Measurements from ENCODE around the gene SRRD.
"Not testable (repeated sequence)": the region's sequence is repeated elsewhere in the genome, so short reads cannot be mapped to it uniquely, and the experiment has no call there.

The SRRD gene

GRCh38 chr22:26483439-26484359 is at the start of gene SRRD, which contains the start of gene HPS4:
SRRD (plus strand) TSS chr22:26483877; CDS start chr22:26483891, 14 bp downstream.
HPS4 (minus strand) TSS chr22:26483783; CDS start chr22:26481762, 2,021 bp downstream.
- Histone ChIP-seq H3K27me3 (ENCODE audit: control insufficient read depth, insufficient read depth, low read length) (no peaks in the 10 kb centered on the region), H3K9ac (ENCODE audit: low read length) (peak within 1 kb of the TSS; percentile 99), H3K36me3 (ENCODE audit: control insufficient read depth, insufficient read depth, low read length) (no peaks in the 10 kb centered on the region), H3K4me1 (ENCODE audit: control insufficient read depth, insufficient read depth, low read length) (peaks cover 20% of the 10 kb centered on the region), H3K4me3 (ENCODE audit: low read length) (peak within 1 kb of the TSS; percentile 98), H3K27ac (ENCODE audit: low read depth, low read length) (peak within 1 kb of the TSS; percentile 96)

GRCh38 chr22:26435327-26436093 is 48.2 kb upstream of the SRRD start:
- Histone ChIP-seq H3K4me3 (ENCODE audit: low read length) (no peak overlapping the region), H3K36me3 (ENCODE audit: control insufficient read depth, insufficient read depth, low read length) (no peaks in the 10 kb centered on the region), H3K9ac (ENCODE audit: low read length) (no peak overlapping the region), H3K4me1 (ENCODE audit: control insufficient read depth, insufficient read depth, low read length) (no peaks in the 10 kb centered on the region), H3K27me3 (ENCODE audit: control insufficient read depth, insufficient read depth, low read length) (no peaks in the 10 kb centered on the region), H3K27ac (ENCODE audit: low read depth, low read length) (no peak overlapping the region)

- no peak overlapping the region for H3K9ac ChIP-seq (ENCODE audit: low read length)
- no peaks in the 10 kb centered on the region for H3K36me3 ChIP-seq (ENCODE audit: control insufficient read depth, insufficient read depth, low read length)
- no peak overlapping the region for H3K27ac ChIP-seq (ENCODE audit: low read depth, low read length)
- no peaks in the 10 kb centered on the region for H3K4me1 ChIP-seq (ENCODE audit: control insufficient read depth, insufficient read depth, low read length)
- H3K4me3 ChIP-seq (ENCODE audit: low read length) = no peak overlapping the region
- H3K27me3 ChIP-seq (ENCODE audit: control insufficient read depth, insufficient read depth, low read length) = no peaks in the 10 kb centered on the region
Measured at GRCh38 chr22:26436903-26437515, 46.7 kb upstream of the SRRD start.

GRCh38 chr22:26437694-26438392 is 45.8 kb upstream of the SRRD start:
- Histone ChIP-seq H3K4me3 (ENCODE audit: low read length) (no peak overlapping the region), H3K27ac (ENCODE audit: low read depth, low read length) (no peak overlapping the region), H3K9ac (ENCODE audit: low read length) (no peak overlapping the region)

GRCh38 chr22:26438776-26439175 is 44.9 kb upstream of the SRRD start:
- H3K9ac ChIP-seq (ENCODE audit: low read length); H3K4me1 ChIP-seq (ENCODE audit: control insufficient read depth, insufficient read depth, low read length); H3K36me3 ChIP-seq (ENCODE audit: control insufficient read depth, insufficient read depth, low read length); H3K27me3 ChIP-seq (ENCODE audit: control insufficient read depth, insufficient read depth, low read length); H3K4me3 ChIP-seq (ENCODE audit: low read length); H3K27ac ChIP-seq (ENCODE audit: low read depth, low read length): not testable (repeated sequence)

More at GRCh38 chr22:26437694-26438392, 45.8 kb upstream of the SRRD start:
- H3K36me3 ChIP-seq (ENCODE audit: control insufficient read depth, insufficient read depth, low read length) = no peaks in the 10 kb centered on the region
- H3K4me1 ChIP-seq (ENCODE audit: control insufficient read depth, insufficient read depth, low read length) = no peaks in the 10 kb centered on the region
- no peaks in the 10 kb centered on the region for H3K27me3 ChIP-seq (ENCODE audit: control insufficient read depth, insufficient read depth, low read length)

GRCh38 chr22:26439559-26439958 is 44.1 kb upstream of the SRRD start:
- H3K9ac ChIP-seq (ENCODE audit: low read length) = no peak overlapping the region

GRCh38 chr22:26442086-26442756 is 41.5 kb upstream of the SRRD start:
- Histone ChIP-seq H3K9ac (ENCODE audit: low read length) (no peak overlapping the region), H3K36me3 (ENCODE audit: control insufficient read depth, insufficient read depth, low read length) (no peaks in the 10 kb centered on the region), H3K27ac (ENCODE audit: low read depth, low read length) (no peak overlapping the region), H3K27me3 (ENCODE audit: control insufficient read depth, insufficient read depth, low read length) (no peaks in the 10 kb centered on the region), H3K4me3 (ENCODE audit: low read length) (no peak overlapping the region), H3K4me1 (ENCODE audit: control insufficient read depth, insufficient read depth, low read length) (peaks cover under 1% of the 10 kb centered on the region)

More at GRCh38 chr22:26439559-26439958, 44.1 kb upstream of the SRRD start:
- H3K4me3 ChIP-seq (ENCODE audit: low read length) = no peak overlapping the region
- H3K36me3 ChIP-seq (ENCODE audit: control insufficient read depth, insufficient read depth, low read length) = no peaks in the 10 kb centered on the region
- H3K27ac ChIP-seq (ENCODE audit: low read depth, low read length) = no peak overlapping the region
- H3K27me3 ChIP-seq (ENCODE audit: control insufficient read depth, insufficient read depth, low read length) = no peaks in the 10 kb centered on the region
- H3K4me1 ChIP-seq (ENCODE audit: control insufficient read depth, insufficient read depth, low read length) = no peaks in the 10 kb centered on the region

- H3K4me1 ChIP-seq (ENCODE audit: control insufficient read depth, insufficient read depth, low read length) = peaks cover 7% of the 10 kb centered on the region
- H3K27ac ChIP-seq (ENCODE audit: low read depth, low read length) = no peak overlapping the region
- no peak overlapping the region for H3K9ac ChIP-seq (ENCODE audit: low read length)
- H3K4me3 ChIP-seq (ENCODE audit: low read length) = no peak overlapping the region
- H3K36me3 ChIP-seq (ENCODE audit: control insufficient read depth, insufficient read depth, low read length) = no peaks in the 10 kb centered on the region
- no peaks in the 10 kb centered on the region for H3K27me3 ChIP-seq (ENCODE audit: control insufficient read depth, insufficient read depth, low read length)
Measured at GRCh38 chr22:26443901-26444690, 39.6 kb upstream of the SRRD start.

- Histone ChIP-seq H3K27me3 (ENCODE audit: control insufficient read depth, insufficient read depth, low read length) (no peaks in the 10 kb centered on the region), H3K4me1 (ENCODE audit: control insufficient read depth, insufficient read depth, low read length) (peaks cover 7% of the 10 kb centered on the region), H3K4me3 (ENCODE audit: low read length) (no peak overlapping the region), H3K27ac (ENCODE audit: low read depth, low read length) (no peak overlapping the region), H3K9ac (ENCODE audit: low read length) (no peak overlapping the region), H3K36me3 (ENCODE audit: control insufficient read depth, insufficient read depth, low read length) (no peaks in the 10 kb centered on the region)
Measured at GRCh38 chr22:26444777-26445176, 38.9 kb upstream of the SRRD start.

GRCh38 chr22:26445577-26446275 is 38.0 kb upstream of the SRRD start:
- Histone ChIP-seq H3K27ac (ENCODE audit: low read depth, low read length) (no peak overlapping the region), H3K36me3 (ENCODE audit: control insufficient read depth, insufficient read depth, low read length) (no peaks in the 10 kb centered on the region), H3K27me3 (ENCODE audit: control insufficient read depth, insufficient read depth, low read length) (no peaks in the 10 kb centered on the region), H3K4me3 (ENCODE audit: low read length) (no peak overlapping the region), H3K4me1 (ENCODE audit: control insufficient read depth, insufficient read depth, low read length) (peaks cover 7% of the 10 kb centered on the region), H3K9ac (ENCODE audit: low read length) (no peak overlapping the region)
